GM19043 (cell line): ENCODE data around the gene RNF40.

Experiments
- ATAC-seq: cut with Tn5 transposase; IDR thresholded peaks from one replicate; pipeline ENCODE4 v1.9.1; 2021; ENCODE audit warnings: low read depth; ENCODE audit not compliant: unreplicated experiment

Gene RNF40

DNA sequence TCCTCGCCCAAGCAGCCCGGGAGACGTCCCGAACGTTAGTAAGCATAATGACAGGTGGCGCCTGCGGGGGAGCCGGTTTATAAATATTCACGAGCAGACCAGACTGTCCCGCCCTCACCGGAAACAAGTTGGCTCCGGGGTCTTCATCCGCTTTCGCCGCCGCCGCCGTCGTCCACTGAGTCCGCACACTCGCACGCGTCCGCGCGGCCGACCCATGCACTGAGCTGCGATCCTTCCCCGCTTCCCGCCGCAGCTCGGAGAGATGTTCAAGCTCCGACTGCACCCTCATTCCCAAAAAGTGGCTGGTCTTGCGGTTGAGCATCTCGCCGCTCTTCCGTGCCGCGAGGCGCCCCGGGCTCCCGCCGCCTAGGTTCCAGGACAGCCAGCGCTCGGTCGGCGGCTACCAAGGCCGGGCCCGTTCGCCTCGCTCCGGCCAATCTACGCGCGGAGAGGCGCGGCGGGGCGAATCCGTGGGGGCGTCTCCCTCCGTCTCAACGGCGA, 645 bp upstream of the RNF40 start:
- ATAC-seq = peak; percentile 26

DNA sequence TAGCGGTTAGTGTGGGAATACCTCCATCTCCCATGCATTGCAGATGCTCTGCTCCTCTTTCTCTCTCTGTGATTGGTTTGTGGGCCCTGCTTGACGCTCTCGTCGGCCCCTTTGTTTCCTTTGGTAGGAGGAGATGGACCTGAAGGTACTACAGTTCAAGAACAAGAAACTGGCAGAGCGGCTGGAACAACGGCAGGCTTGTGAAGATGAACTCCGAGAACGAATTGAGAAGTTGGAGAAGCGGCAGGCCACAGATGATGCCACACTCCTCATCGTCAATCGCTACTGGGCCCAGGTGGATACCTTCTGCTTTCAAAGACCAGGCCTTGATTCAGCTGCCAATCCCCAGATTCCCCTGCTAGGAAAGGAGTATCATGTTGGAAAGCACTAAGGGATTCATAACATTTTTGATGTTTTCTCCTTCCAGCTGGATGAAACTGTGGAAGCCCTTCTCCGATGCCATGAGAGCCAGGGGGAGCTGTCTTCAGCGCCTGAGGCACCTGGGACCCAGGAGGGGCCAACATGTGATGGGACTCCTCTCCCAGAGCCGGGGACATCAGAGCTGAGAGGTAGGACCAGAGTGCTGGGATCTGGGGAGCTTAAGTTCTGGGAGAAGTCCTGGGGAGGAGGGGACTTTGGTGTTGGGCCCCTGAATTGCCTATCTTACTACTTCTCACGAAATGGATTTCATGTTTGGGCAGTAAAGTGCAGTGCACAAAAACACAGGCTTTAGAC, 1.0 kb downstream of the RNF40 start:
- ATAC-seq = no peak

DNA sequence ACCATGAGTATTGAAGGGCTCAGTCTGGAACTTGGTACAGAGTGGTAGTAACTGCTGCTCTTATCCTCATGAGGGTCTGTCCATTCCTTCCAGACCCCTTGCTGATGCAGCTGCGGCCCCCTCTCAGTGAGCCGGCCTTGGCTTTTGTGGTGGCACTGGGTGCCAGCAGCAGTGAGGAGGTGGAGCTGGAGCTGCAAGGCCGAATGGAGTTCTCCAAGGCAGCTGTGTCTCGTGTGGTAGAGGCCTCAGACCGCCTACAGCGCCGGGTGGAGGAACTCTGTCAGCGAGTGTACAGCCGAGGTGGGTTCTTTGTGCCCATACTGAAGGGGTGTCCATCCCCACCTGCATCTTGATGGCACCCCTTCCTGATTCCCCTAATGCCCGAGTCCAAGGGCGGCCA, 2.0 kb downstream of the RNF40 start:
- no peak for ATAC-seq

DNA sequence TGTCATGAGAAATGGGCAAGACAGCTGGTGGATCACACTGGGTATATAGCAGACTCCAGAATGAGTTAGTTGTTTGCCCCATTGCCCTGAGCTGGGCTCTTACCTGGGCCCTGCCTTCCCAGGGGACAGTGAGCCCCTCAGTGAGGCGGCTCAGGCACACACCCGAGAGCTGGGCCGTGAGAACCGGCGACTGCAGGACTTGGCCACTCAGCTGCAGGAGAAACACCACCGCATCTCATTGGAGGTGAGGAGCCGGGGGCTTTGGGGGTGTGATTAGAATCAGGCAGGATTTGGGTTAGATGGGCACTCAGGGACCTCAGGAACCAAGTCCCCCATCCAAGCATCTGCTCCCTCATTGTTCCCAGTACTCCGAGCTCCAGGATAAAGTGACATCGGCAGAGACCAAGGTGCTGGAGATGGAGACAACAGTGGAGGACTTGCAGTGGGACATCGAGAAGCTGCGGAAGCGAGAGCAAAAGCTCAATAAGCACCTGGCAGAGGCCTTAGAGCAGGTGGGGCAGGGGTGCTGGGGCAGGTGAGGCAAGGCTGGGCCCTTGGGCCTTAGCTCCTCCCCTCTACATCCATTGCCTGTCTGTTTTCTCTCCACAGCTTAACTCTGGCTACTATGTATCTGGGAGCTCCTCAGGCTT, 2.8 kb downstream of the RNF40 start:
- ATAC-seq = no peak

DNA sequence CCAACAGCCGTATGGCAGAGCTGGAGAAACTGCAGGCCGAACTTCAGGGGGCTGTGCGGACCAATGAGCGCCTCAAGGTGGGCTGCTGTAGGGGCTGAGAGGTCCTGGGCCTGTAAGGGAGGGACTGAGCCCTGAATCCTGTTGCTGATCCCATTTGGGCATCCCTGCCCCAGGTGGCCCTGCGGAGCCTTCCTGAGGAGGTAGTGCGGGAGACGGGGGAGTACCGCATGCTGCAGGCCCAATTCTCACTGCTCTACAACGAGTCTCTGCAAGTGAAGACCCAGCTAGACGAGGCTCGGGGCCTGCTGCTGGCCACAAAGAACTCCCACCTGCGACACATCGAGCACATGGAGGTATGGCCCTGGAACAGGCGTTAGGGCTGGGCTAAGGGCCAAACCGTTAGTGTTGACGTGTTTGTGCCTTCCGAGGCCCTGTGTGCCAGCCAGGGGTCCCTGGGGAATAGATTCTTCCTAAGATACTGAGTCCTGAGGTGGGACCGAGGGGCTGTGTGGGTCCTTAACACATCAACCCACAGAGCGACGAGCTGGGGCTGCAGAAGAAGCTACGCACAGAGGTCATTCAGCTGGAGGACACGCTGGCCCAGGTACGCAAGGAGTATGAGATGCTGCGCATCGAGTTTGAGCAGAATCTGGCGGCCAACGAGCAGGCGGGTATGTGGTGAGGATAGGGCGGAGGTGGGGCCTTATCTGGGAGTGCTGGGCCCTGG, 4.2 kb downstream of the RNF40 start:
- no peak for ATAC-seq

DNA sequence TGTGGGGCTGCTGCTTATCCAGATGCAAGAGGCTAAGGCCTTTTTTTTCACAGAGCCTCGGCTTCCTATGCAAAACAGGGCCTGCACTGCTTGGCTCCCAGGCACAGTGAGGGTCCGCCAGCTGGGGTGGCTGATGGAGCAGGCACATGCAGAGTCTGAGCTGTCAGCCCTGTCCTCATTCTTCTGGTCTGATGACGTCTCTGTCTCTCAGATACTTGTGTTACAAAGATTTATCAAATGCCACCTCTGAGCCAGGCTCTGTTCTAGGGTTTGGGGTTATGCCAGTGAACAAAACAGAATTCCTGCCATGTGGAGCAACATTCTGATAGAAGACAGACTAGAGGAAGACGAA, 4.8 kb downstream of the RNF40 start:
- no peak for ATAC-seq

DNA sequence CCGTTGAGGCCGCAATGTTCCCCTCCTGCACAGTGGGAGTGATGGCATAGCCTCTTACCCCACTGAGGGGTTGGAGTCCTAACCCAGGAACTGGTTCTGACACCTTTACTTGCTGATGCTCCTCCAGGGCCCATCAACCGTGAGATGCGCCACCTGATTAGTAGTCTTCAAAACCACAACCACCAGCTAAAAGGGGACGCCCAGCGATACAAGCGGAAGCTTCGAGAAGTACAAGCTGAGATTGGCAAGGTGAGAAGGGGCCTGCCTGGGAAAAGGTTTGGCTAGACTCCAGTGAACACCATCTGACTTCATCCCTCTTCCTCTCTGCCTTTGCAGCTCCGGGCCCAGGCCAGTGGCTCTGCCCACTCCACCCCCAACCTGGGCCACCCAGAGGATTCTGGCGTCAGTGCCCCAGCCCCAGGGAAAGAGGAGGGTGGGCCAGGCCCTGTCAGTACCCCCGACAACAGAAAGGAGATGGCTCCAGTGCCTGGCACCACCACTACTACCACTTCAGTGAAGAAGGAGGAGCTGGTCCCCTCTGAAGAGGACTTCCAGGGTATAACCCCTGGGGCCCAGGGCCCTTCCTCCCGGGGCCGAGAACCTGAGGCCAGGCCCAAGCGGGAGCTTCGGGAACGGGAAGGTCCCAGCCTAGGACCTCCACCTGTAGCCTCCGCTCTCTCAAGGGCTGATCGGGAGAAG, 5.8 kb downstream of the RNF40 start:
- ATAC-seq = no peak

DNA sequence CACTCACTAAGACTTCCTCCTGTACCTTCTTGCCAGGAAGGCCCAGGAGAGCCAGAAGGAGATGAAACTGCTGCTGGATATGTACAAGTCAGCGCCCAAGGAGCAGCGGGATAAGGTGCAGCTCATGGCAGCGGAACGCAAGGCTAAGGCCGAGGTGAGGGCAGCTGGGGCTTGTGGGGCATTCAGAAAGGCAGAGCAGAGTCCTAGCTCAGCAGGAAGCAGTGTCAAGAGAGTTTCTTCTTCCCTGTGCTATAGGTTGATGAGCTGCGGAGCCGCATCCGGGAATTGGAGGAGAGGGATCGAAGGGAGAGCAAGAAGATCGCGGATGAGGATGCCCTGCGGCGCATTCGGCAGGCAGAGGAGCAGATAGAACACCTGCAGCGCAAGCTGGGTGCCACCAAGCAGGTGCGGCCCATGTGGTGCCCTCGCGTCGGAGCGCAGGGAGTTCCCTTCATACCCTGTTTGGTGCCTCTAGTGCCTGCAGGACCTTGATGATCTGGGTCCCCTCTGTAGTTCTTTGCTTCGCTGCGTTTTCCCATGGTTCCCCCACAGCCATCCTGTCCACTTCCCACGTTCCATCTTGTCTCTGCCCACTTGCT, 6.6 kb downstream of the RNF40 start:
- ATAC-seq = no peak

DNA sequence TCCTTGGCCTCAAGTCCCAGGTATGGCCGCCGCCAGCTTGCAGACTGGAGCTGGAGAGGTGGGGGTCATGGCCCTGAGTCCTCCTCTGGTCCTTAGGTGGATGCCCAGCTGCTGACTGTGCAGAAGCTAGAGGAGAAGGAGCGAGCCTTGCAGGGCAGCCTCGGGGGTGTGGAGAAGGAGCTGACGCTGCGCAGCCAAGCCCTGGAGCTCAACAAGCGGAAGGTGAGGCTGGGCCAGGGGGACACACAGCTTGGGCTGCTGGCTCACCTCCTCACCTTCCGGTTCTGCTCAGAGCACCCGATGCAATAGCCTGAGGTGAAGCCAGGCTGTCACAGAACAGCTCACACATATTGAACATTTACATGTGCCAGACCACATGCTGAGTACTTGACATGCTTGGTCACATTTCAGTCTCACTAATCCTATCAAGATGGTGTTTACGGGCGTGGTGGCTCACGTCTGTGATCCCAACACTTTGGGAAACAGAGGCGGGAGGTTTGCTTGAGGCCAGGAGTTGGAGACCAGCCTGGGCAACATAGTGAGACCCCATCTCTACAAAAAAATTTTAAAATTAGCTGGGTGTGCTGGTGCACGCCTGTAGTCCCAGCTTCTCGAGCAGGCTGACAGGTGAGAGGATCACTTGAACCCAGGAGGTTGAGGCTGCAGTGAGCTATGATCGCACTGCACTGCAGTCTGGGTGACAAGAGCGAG, 7.4 kb downstream of the RNF40 start:
- ATAC-seq = no peak

DNA sequence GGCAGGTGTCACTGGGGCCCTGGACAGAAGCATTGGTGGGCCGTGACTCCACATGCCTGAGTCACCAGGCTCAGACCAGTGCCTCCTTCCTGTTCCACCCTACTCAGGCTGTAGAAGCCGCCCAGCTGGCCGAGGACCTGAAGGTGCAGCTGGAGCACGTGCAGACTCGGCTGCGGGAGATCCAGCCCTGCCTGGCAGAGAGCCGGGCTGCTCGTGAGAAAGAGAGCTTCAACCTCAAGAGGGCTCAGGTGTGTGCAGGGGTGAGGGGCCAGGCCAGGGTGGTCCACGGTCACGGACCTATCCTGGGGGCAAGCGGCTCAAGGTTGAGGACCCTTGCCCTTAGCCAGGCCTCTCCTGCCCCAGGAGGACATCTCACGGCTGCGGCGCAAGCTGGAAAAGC, 9.6 kb downstream of the RNF40 start:
- no peak for ATAC-seq

DNA sequence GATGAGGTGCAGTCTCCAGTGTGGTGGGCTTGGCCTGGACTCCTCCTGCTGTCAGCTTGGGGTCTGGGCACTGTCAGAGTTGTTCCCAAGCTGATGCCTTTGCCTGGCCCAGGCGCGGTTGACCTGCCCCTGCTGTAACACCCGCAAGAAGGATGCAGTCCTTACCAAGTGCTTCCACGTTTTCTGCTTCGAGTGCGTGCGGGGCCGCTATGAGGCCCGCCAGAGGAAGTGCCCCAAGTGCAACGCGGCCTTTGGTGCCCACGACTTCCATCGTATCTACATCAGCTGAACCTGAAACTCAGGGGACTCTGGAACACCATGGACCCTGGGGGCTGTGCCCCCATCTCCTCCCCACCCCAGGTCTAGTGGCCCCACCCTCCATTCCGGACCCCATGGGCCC, 11.7 kb downstream of the RNF40 start:
- no peak for ATAC-seq

DNA sequence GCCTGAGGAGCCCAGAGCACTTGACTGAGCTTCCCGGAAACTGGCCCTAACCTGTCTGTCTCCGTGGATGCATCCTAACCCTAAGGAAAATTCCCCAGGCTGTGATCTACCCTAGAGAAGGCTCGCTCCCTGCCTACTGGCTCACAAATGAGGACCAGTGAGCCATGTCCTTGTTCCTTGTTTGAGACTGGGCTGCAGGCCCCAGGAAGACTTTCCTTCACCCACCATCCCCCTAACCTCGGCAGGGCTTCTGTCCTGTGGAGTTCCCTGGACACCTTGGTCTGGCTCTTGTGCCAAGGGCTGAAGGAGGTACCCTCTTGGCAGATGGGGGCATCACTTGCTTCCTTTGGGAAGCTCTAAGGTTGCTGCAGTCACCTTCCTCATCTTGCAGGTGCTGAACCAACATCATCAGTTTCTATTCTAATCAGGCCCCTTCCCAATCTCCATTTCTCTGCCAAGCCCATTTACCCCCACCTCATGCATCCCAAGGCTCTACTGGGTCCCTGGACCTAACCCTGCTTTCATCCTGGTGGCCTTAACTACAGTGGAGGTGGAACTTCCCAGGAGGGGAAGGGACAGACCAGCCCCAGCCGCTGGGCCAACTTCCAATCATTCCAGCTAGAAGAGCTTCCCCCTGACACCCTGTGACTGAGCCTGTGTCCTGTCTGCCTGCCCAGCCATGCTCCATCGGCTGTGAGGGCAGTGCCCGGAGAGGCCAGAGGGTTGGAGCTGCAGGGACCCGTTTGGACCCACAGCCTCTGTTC, 12.4 kb downstream of the RNF40 start:
- ATAC-seq = no peak

DNA sequence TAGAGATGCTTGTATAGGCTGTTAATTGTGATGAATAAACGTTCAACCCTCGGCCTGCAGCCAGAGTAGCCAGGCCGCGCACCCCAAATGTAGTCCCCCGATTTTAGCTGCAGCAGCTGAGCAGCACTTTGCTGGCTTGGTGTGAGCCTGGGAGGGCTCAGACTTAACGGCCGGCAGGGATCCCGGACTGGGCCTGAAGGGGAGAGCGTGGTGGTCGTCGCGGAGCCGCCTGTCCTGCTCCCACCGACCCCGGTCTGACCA, 12.9 kb downstream of the RNF40 start:
- no peak for ATAC-seq

DNA sequence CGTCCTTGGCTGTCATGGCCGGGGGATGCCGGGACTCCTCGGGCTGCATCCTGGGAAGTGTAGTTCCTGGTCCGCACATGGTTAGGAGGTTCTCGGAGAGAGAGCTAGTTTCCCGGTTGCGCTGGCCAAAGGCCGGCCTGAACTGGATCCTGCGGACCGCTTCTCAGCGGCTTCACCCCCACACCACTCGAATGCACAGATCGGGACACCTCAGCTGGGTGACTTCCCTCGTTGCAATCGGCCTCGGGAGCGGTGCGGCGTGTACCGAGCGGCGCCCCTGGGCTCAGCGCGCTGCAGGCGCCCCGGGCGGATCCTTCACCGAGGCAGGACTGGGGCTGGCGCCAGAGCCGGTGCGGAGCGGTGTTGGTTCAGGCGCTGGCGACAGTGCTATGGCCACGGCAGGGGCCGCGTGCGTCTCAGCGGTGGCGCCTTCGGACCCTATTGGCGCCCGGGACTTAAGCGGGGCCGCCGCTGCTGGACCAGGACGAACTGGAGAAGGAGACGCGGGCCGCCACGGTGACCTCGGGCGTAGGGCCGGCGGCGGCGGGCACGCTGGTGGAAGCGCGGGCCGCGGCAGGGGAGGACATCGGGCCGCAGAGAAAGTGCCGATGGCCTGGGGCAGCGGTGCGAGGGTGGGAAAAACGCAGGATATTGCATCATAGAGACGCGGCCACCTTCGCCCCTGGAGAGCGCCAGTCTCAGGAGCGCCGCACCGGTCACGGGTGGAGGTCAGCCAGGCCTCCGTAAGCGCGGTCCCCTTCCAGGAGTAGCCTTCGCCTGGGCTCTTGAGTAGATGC, 13.5 kb downstream of the RNF40 start:
- ATAC-seq = no peak

DNA sequence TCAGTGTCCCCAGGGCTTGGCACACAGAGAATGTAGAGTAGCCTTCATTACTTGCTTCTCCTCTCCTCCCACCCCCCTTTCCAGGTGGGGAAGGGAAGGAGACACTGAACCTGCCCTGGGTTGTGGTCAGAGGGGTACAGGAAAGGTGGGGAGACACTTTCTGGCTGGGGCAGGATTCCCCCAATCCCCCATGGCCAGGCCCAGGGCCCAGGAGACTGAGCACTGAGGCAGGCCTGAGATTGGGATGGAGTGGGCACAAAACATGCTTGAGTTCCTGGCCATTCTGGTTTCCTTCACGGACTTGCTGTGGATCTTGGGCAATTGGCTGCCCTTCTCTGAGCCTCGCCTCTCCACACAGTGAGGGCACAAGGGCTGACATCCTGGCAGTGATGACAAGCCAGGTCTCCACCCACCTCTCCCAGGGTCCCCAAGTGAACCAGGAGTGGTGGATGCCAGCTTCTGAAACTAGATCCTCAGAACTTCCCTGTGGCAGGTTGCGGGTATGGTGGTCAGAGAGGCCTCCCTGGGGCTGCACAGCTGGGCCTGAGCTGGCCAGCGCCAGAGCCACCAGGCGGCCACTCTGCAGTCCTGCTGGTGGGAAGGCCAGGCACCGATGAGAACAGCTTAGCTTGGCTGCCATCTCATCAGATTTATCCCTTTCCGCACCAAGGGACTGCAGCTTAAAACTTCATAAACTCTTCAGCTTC, 15.6 kb downstream of the RNF40 start:
- ATAC-seq = no peak

DNA sequence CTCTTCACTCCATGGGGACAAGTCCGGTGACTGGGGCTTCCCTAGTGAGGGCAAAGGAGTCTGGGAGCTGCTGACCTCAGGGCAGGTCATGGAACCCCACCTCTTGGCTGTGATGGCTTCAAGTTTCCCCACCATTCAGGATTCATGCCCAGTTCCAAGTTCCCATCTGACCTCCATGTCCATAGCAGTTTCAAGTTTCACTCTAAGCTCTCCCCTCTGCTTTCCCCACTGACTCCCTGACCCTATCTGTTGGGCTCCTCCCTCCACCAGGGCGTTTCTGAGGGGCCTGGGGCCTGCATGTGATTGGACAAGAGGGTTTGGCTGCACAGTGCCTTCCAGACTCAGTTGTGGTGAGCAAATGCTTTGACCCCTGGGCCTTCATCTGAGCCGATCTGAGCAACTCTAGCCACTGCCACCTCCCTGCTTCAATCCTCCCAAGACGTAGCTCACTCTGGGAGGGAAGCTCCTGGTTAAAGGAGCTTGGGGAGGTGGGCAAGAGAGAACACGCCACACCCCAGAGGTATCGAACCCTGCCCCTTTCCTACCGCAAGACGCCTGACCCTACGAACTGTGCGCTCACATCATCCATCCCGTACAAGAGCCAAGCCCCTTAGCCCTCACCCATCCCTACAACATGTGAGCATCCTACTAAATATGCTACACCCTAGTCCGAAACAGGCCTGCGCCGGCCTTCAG, 16.6 kb downstream of the RNF40 start:
- ATAC-seq = no peak

DNA sequence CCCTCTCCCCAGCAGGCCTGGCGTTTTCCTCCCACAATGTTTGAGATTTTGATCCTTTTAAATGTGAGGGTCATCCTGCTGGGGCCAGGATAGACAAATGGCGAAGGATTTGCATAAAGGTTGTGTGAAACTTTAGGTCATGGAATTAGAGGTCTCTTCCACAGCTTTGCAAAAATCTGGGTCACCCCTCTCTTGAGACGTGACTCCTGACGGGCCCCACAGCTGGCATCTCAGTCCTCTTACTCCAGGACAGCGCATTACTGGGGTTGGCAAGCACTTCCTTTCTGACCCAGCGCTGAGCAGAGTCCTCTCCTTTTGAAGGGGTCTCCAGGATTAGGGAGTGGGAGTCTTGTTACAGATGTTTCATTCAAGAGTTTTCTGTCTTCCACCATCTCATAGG, 17.5 kb downstream of the RNF40 start:
- ATAC-seq = no peak

DNA sequence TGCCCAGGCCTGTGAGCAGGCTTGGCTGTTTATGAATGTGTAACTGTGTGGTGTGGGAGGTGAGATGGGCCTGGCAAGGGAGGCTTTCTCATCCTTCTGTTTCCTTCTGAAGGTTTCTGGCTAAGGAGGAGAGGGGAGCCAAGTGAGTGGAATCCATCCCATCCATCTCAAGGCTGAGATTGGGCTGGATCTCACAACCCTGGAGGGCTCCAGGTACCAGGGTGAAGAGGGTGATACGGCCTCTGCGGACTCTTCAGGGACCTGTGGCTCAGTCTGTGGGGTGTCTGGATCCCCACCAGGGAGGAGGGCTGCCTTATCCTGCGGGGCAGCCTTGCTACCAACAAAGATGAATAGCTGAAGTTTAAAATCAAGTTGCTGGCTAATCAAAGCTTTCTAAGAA, 17.9 kb downstream of the RNF40 start:
- ATAC-seq = no peak
